SW480 (cell line): ENCODE data around the gene TTC28.

Source experiments
- DNase-seq: peaks from one replicate; pipeline ENCODE4 v3.0.0-alpha.2; 2016; ENCODE audit warnings: low spot score

Gene TTC28

GRCh38 chr22:27986459-27986858, 693.2 kb downstream of the TTC28 start:
- no peak for DNase-seq

- DNase-seq, result no peak
Measured at GRCh38 chr22:27985323-27986275, 694.0 kb downstream of the TTC28 start.

GRCh38 chr22:27984723-27985122, 694.9 kb downstream of the TTC28 start:
- DNase-seq, result no peak

GRCh38 chr22:27984001-27984695, 695.5 kb downstream of the TTC28 start:
- DNase-seq, result no peak

GRCh38 chr22:27983361-27983791, 696.3 kb downstream of the TTC28 start:
- no peak for DNase-seq

- no peak for DNase-seq
Measured at GRCh38 chr22:27982630-27983180, 696.9 kb downstream of the TTC28 start.

GRCh38 chr22:27982106-27982505, 697.5 kb downstream of the TTC28 start:
- DNase-seq, result no peak

GRCh38 chr22:27980424-27981148, 699.1 kb downstream of the TTC28 start:
- no peak for DNase-seq

- no peak for DNase-seq
Measured at GRCh38 chr22:27978802-27979201, 700.8 kb downstream of the TTC28 start.

- no peak for DNase-seq
Measured at GRCh38 chr22:27978317-27978716, 701.3 kb downstream of the TTC28 start.

GRCh38 chr22:27976586-27976985, 703.1 kb downstream of the TTC28 start:
- DNase-seq, result no peak

GRCh38 chr22:27975381-27976013, 704.1 kb downstream of the TTC28 start:
- DNase-seq, result no peak

GRCh38 chr22:27973846-27974245, 705.8 kb downstream of the TTC28 start:
- DNase-seq, result no peak

- no peak for DNase-seq
Measured at GRCh38 chr22:27972732-27973698, 706.6 kb downstream of the TTC28 start.

GRCh38 chr22:27971926-27972325, 707.7 kb downstream of the TTC28 start:
- no peak for DNase-seq

GRCh38 chr22:27970596-27971220, 708.9 kb downstream of the TTC28 start:
- DNase-seq, result no peak

GRCh38 chr22:27966168-27967064, 713.2 kb downstream of the TTC28 start:
- no peak for DNase-seq

- no peak for DNase-seq
Measured at GRCh38 chr22:27962268-27963044, 717.2 kb downstream of the TTC28 start.
